Dedifferentiated amniotic fluid mesenchymal stem cell (primary cell): ENCODE measurements around the gene PAEP.

Experiments
- DNase-seq: peaks from one replicate; pipeline ENCODE4 v3.0.0-alpha.2; 2016; ENCODE audit errors: extremely low spot score

Gene PAEP

GRCh38 chr9:135614821-135615665, 53.5 kb downstream of the PAEP start:
- no peak for DNase-seq

- no peak for DNase-seq
Observed at GRCh38 chr9:135615666-135616618, 54.4 kb downstream of the PAEP start.
